Stimulated activated CD4-positive, alpha-beta T cell treated with anti-CD3 and anti-CD28 coated beads, Interleukin-4, amount 100 ng/mL, for 4 hours (primary cell): Measurements from ENCODE around the gene GALT.

ENCODE experiments used
- DNase-seq, 2 experiments: peaks; one replicate each; pipeline ENCODE4 v3.0.0-alpha.2; 2020

GALT gene

GRCh38 chr9:34686231-34686630, 39.8 kb downstream of the GALT start:
- no peak for DNase-seq

GRCh38 chr9:34686732-34687131, 40.3 kb downstream of the GALT start:
- no peak for DNase-seq

- no peak for DNase-seq
Measured at GRCh38 chr9:34687276-34688030, 41.0 kb downstream of the GALT start.

GRCh38 chr9:34688329-34689115, 42.0 kb downstream of the GALT start:
- DNase-seq, result no peak

- no peak for DNase-seq
Measured at GRCh38 chr9:34689116-34689470, 42.6 kb downstream of the GALT start.

- DNase-seq, result no peak
Measured at GRCh38 chr9:34689512-34689911, 43.0 kb downstream of the GALT start.

GRCh38 chr9:34690983-34691935, 44.8 kb downstream of the GALT start, which contains the start of gene CCL19:
CCL19 (minus strand) TSS chr9:34691276; CDS start chr9:34691139, 137 bp downstream.
- DNase-seq, result no peak

GRCh38 chr9:34691936-34692315, 45.5 kb downstream of the GALT start:
- no peak for DNase-seq

GRCh38 chr9:34693560-34693959, 47.1 kb downstream of the GALT start:
- no peak for DNase-seq

- DNase-seq, result no peak
Measured at GRCh38 chr9:34694811-34695210, 48.3 kb downstream of the GALT start.
